ENCODE measurements around the gene HDHD5.
A peak's percentile ranks its signal among the peaks of the same experiment; 100 is the strongest.

The HDHD5 gene

DNA sequence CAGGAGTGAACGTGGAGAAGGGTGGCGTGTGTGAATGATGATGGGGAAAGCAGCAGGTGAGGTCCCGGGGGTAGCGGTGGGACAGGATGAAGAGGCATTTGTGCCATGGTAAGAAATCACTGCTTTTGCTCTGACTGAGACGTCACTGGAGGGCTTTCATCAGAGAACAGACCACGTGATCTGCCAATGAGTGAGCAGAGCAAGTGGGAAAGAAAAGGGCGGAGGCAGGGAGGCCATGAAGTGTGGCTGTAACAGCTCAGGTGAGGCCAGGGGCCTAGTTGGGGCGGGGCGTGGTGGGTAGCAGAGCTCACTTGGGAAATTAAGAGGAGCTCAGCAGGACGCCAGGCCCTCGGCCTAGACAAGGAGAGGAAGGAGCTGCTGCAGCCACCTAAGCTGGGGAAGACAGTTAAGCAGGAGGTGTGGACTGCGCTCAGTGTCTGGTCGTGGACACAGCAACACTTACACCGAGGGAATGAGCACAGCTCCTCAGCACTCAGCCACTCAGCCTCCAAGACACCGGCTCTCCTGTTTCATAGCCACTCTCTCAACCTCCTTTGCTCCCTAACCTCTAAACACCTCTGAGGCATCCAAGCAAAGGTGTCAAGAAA lies 23.8 kb downstream of the HDHD5 start:
- H3K4me2 ChIP-seq (ENCODE audit: low read length) = no peak overlapping the region
- H3K9ac ChIP-seq (ENCODE audit: low read depth, low read length) = no peak overlapping the region
- no peaks in the 10 kb centered on the region for H3K9me3 ChIP-seq (replicated peaks; ENCODE audit: low read length)
- H3K4me3 ChIP-seq (ENCODE audit: low read length) = no peak overlapping the region
- no peaks in the 10 kb centered on the region for H3K27me3 ChIP-seq (ENCODE audit: control insufficient read depth, insufficient read depth, low read length)
- no peaks in the 10 kb centered on the region for H3K4me1 ChIP-seq (ENCODE audit: control insufficient read depth, insufficient read depth, low read length)
- H3K36me3 ChIP-seq (ENCODE audit: insufficient read depth, low read length) = peaks cover 18% of the 10 kb centered on the region

DNA sequence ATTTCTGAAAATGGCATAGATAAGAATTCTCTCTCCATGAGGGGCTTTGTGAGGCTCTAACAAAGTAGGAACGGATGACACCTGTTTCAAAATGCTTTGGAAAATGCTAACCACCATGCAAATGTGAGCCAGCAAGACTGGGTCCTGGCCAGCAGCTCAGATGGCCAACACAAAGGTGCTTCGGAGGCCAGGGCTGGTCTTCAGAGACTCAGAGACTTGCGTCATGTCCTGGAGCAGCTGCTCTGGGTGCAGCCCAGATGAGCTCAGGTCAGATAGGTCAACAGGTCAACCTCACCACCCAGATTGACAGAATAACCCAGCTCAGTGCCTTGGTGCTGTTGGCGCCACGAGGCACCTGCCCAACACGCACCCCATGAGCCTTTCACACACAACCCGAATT lies 25.9 kb downstream of the HDHD5 start:
- H3K9me3 ChIP-seq (replicated peaks; ENCODE audit: low read length) = no peaks in the 10 kb centered on the region
- no peaks in the 10 kb centered on the region for H3K27me3 ChIP-seq (ENCODE audit: control insufficient read depth, insufficient read depth, low read length)
- H3K4me3 ChIP-seq (ENCODE audit: low read length) = no peak overlapping the region
- no peak overlapping the region for H3K4me2 ChIP-seq (ENCODE audit: low read length)
- H3K36me3 ChIP-seq (ENCODE audit: insufficient read depth, low read length) = peaks cover 7% of the 10 kb centered on the region
- H3K4me1 ChIP-seq (ENCODE audit: control insufficient read depth, insufficient read depth, low read length) = no peaks in the 10 kb centered on the region
- H3K9ac ChIP-seq (ENCODE audit: low read depth, low read length) = no peak overlapping the region

DNA sequence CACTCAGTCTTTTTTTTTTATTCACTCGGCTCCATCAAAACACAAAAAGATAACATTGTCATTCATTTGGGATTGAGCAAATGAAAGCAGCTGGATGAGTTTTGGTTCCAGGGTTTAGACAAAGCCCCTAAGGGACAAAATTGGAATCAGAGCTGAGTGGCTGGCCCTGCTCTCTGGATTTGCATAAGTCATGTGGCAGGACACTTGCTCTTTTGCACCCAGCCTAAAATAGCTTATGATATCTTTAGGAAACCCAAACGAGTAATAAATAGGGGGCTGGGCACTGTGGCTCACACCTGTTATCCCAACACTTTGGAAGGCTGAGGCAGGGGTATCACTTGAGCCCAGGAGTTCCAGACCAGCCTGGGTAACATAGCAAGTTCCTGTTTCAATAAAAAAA lies 27.0 kb downstream of the HDHD5 start:
- Histone ChIP-seq H3K4me2 (ENCODE audit: low read length) (no peak overlapping the region), H3K4me3 (ENCODE audit: low read length) (no peak overlapping the region), H3K9ac (ENCODE audit: low read depth, low read length) (no peak overlapping the region), H3K36me3 (ENCODE audit: insufficient read depth, low read length) (no peaks in the 10 kb centered on the region), H3K9me3 (replicated peaks; ENCODE audit: low read length) (no peaks in the 10 kb centered on the region), H3K4me1 (ENCODE audit: control insufficient read depth, insufficient read depth, low read length) (no peaks in the 10 kb centered on the region), H3K27me3 (ENCODE audit: control insufficient read depth, insufficient read depth, low read length) (no peaks in the 10 kb centered on the region)

DNA sequence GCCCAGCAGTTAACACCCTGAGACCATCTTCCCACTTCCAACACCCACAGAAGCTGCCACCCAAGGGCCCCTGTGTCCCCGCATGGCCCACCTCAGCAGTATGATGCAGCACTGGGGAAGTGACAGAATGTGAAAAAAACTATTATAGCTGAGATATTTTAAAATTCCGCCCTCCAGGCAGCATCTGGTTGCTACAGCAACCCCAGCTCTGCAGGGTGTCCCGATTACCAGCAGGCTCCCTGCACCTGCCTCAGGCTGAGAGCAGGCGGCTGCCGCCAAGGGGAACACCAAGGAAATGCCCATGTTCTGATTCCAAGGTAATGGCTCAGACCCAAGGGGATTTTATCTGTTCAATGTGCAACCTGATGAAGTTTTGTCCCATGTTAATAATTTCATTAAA lies 27.4 kb downstream of the HDHD5 start:
- Histone ChIP-seq H3K4me1 (ENCODE audit: control insufficient read depth, insufficient read depth, low read length) (no peaks in the 10 kb centered on the region), H3K36me3 (ENCODE audit: insufficient read depth, low read length) (no peaks in the 10 kb centered on the region), H3K4me2 (ENCODE audit: low read length) (no peak overlapping the region), H3K9me3 (replicated peaks; ENCODE audit: low read length) (no peaks in the 10 kb centered on the region), H3K4me3 (ENCODE audit: low read length) (no peak overlapping the region), H3K27me3 (ENCODE audit: control insufficient read depth, insufficient read depth, low read length) (no peaks in the 10 kb centered on the region), H3K9ac (ENCODE audit: low read depth, low read length) (no peak overlapping the region)

DNA sequence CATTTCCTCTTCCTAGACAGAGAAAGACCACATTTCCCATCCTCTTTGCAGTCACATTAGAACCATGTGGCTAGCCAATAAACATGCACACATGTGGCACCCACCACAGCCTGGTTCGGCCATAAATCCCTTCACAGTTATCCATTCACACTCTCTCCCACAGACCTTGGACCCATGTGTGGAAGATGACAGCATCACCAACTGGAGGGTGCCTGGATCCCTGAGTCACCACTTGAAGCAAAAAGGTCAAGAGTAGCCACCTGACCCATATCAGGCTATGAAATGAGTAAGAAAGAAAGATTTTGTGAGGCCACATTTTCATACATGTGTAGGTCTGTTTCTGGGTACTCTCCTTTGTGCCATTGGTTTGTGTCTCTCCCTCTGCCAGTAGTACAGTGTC lies 28.9 kb downstream of the HDHD5 start:
- Histone ChIP-seq H3K9ac (ENCODE audit: low read depth, low read length) (no peak overlapping the region), H3K9me3 (replicated peaks; ENCODE audit: low read length) (no peaks in the 10 kb centered on the region), H3K4me1 (ENCODE audit: control insufficient read depth, insufficient read depth, low read length) (no peaks in the 10 kb centered on the region), H3K36me3 (ENCODE audit: insufficient read depth, low read length) (no peaks in the 10 kb centered on the region), H3K4me3 (ENCODE audit: low read length) (no peak overlapping the region), H3K4me2 (ENCODE audit: low read length) (no peak overlapping the region), H3K27me3 (ENCODE audit: control insufficient read depth, insufficient read depth, low read length) (no peaks in the 10 kb centered on the region)

DNA sequence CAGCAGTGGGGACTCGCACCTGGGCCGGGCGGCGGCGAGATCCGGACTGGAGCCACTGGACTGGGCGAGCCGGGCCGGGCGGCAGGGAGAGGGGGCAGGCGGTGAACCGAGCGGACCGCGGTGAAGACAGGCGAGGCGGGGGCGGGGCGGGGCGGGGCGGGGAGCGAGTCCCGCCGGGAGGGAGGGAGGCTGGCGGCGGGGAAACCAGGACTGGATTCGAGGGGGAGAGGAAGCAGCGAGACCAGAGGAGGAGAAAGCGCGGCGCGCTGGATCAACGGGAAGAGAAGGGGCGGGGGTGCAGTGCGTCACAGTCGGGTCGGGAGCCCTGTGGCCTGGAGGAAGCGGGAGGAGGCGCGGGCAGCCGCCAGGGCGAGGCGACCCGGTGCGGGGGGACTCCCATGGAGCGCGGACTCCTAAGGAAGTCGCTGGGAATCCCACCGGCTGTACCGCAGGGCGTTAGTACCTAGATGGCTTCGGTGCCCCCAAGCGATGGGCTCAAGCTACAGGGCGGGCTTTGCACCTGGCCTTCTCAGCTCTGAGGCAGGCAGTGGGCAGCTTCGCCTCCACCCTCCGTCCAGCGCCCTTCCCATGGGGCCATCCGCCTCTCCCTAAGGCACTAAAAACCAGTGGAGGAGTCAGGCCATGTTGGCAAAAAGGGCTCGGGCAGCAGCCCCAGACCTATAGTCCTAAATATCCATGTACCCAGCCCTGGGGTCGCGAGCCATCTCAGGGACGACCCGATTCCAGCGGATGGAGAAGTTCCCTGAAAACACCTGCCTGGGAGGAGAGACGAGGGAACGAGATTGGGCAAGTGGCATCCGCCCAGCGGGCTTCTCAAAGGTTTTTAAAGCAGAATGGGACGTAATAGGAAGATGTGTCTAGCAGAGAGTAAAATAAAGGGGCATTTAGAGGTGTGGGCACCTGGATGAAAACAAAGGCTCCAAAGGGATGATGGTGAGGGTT lies 37.6 kb downstream of the HDHD5 start, which contains the start of gene TMEM121B:
Gene TMEM121B, minus strand, starts transcription at position 128 of the 963 bp plus-strand sequence. CDS start 233 bp downstream, outside the sequence.
- H3K9ac ChIP-seq (ENCODE audit: low read depth, low read length) = no peak within 1 kb of the TSS

DNA sequence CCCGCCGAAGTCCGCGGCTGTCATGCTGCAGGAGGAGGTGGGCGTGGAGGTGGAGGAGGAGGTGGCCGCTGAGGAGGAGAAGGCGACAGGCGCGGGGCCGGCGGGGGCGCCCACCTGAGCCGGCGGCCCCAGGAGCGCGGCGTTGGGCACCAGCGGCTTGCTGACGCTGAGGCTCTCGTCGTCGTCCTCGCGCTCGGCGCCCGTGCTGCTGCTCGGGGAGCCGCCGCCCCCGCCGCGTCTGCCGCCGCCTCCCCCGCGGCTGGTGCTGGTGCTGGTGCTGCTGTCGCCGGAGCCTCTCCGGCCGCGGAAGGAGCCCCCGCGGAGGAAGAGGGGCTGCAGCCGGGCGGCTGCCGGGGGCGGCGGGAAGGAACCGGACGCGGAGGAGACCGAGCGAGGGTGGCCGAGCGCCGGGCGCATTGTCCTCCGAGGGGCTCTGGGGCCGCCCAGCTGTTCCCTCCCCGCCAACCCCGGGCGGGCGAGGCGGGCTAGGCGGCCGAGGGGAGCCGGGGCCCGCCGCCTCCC lies 38.3 kb downstream of the HDHD5 start:
- peaks cover 37% of the 10 kb centered on the region for H3K27me3 ChIP-seq (ENCODE audit: control insufficient read depth, insufficient read depth, low read length)
- H3K9me3 ChIP-seq (replicated peaks; ENCODE audit: low read length) = no peaks in the 10 kb centered on the region
- H3K36me3 ChIP-seq (ENCODE audit: insufficient read depth, low read length) = no peaks in the 10 kb centered on the region
- peak overlapping the region; percentile 82 for H3K4me2 ChIP-seq (ENCODE audit: low read length)
- H3K4me3 ChIP-seq (ENCODE audit: low read length) = peak overlapping the region; percentile 66
- H3K4me1 ChIP-seq (ENCODE audit: control insufficient read depth, insufficient read depth, low read length) = peaks cover 4% of the 10 kb centered on the region
- H3K9ac ChIP-seq (ENCODE audit: low read depth, low read length) = no peak overlapping the region

More for the DNA sequence above, 37.6 kb downstream of the HDHD5 start, which contains the start of gene TMEM121B:
- Histone ChIP-seq H3K27me3 (ENCODE audit: control insufficient read depth, insufficient read depth, low read length) (peaks cover 36% of the 10 kb centered on the region), H3K4me1 (ENCODE audit: control insufficient read depth, insufficient read depth, low read length) (peaks cover 4% of the 10 kb centered on the region), H3K9me3 (replicated peaks; ENCODE audit: low read length) (no peaks in the 10 kb centered on the region), H3K4me2 (ENCODE audit: low read length) (peak within 1 kb of the TSS; percentile 82), H3K4me3 (ENCODE audit: low read length) (peak within 1 kb of the TSS; percentile 66), H3K36me3 (ENCODE audit: insufficient read depth, low read length) (no peaks in the 10 kb centered on the region)

DNA sequence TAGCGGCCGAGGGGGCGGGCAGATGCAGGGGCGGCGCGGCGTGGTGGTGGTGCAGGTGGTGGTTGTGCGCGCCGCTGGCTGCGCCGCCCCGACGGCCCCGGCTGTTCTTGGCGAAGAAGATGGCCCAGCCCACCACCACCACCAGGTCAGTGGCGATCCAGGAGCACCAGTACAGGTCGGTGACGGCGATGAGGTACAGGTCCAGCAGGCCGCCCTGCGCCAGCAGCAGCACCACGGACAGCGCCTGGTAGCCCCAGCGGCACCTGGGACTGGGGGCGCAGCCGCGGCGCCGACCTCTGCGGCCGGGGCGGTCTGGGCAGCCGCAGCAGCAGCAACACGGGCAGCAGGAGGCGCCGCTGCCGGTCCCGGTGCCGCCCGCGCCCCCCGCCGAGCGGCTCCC lies 38.8 kb downstream of the HDHD5 start:
- H3K9ac ChIP-seq (ENCODE audit: low read depth, low read length) = no peak overlapping the region
- H3K27me3 ChIP-seq (ENCODE audit: control insufficient read depth, insufficient read depth, low read length) = peaks cover 37% of the 10 kb centered on the region
- H3K4me1 ChIP-seq (ENCODE audit: control insufficient read depth, insufficient read depth, low read length) = peaks cover 4% of the 10 kb centered on the region
- H3K36me3 ChIP-seq (ENCODE audit: insufficient read depth, low read length) = no peaks in the 10 kb centered on the region
- no peaks in the 10 kb centered on the region for H3K9me3 ChIP-seq (replicated peaks; ENCODE audit: low read length)
- H3K4me2 ChIP-seq (ENCODE audit: low read length) = peak overlapping the region; percentile 82
- peak overlapping the region; percentile 66 for H3K4me3 ChIP-seq (ENCODE audit: low read length)

DNA sequence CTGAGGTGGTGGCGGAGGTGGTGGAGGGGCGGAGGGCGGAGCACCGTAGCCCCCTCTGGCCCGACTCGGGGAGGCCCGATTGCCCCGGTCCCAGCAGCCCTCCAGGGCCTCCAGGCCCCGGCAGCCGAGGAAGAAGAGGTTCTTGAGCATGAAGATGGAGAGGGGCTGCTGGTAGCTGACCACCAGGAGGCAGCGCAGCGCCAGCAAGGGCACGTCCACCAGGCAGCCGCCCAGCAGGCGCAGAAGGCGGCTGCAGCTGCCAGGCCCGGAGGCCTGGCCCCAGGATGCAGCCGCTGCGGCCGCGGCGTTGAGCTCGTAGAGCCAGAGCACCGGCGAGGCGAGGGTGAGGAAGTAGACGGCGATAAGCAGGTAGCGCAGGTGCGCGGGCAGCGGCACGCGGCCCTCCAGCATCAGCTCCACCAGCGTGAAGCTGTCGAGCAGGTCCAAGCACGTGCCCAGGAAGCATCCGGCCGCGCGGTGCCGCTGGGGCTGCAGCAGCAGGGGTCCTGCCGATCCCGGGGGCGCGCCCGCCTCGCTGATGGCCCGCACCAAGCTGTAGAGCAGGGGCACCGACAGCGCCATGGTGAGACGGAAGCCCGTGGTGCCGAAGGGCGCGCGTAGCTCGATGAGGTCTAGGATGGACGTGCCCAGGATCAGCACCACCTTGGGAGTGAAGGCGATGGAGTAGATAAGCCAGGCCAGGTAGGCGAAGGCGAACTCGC lies 39.4 kb downstream of the HDHD5 start:
- H3K27me3 ChIP-seq (ENCODE audit: control insufficient read depth, insufficient read depth, low read length) = peaks cover 37% of the 10 kb centered on the region

DNA sequence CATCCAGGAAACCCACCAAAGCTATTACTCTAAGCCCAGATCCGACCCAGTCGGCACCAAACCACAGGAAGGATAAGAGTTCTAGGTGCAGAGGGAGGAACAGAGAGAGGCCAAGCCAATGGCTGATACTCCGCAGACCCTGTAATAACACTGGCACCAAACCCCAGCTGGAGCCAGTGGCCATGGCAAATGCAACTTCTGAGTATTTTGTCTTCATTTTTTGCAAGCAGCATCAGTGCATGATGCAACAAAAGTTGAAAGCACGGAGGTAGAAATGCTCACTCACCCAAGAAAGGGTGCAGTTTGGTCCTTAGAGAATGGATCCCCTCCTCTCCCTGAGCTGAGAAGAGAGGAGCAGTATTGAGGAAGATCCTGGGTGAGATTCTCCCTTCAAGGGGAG lies 40.7 kb downstream of the HDHD5 start:
- Histone ChIP-seq H3K27me3 (ENCODE audit: control insufficient read depth, insufficient read depth, low read length) (peaks cover 37% of the 10 kb centered on the region), H3K4me2 (ENCODE audit: low read length) (no peak overlapping the region), H3K9me3 (replicated peaks; ENCODE audit: low read length) (no peaks in the 10 kb centered on the region), H3K36me3 (ENCODE audit: insufficient read depth, low read length) (no peaks in the 10 kb centered on the region), H3K9ac (ENCODE audit: low read depth, low read length) (no peak overlapping the region), H3K4me3 (ENCODE audit: low read length) (no peak overlapping the region), H3K4me1 (ENCODE audit: control insufficient read depth, insufficient read depth, low read length) (peaks cover 4% of the 10 kb centered on the region)

More for the DNA sequence above, 39.4 kb downstream of the HDHD5 start:
- Histone ChIP-seq H3K9me3 (replicated peaks; ENCODE audit: low read length) (no peaks in the 10 kb centered on the region), H3K4me3 (ENCODE audit: low read length) (no peak overlapping the region), H3K4me1 (ENCODE audit: control insufficient read depth, insufficient read depth, low read length) (peaks cover 4% of the 10 kb centered on the region), H3K4me2 (ENCODE audit: low read length) (no peak overlapping the region), H3K36me3 (ENCODE audit: insufficient read depth, low read length) (no peaks in the 10 kb centered on the region), H3K9ac (ENCODE audit: low read depth, low read length) (no peak overlapping the region)

DNA sequence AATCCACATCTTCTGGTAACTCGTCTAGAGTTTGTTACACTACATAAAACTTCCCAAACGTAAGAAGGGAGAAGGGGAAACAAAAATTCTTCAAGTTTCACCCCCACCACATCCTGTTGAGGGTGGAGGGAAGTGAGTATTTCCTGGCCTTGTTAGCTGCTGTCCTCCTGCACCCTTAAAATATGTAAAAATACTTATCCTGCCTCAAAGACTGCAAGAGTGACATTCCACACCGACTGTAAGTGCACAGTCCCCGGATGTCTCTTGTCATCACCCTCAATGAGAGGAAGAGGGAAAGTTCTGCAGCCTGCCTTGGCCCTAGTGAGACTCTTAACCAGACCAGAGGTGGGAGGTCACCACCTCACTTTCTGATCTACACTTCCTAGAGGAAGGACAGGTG lies 41.2 kb downstream of the HDHD5 start:
- Histone ChIP-seq H3K9me3 (replicated peaks; ENCODE audit: low read length) (no peaks in the 10 kb centered on the region), H3K4me1 (ENCODE audit: control insufficient read depth, insufficient read depth, low read length) (peaks cover 4% of the 10 kb centered on the region), H3K27me3 (ENCODE audit: control insufficient read depth, insufficient read depth, low read length) (peaks cover 37% of the 10 kb centered on the region), H3K4me3 (ENCODE audit: low read length) (no peak overlapping the region), H3K9ac (ENCODE audit: low read depth, low read length) (no peak overlapping the region), H3K36me3 (ENCODE audit: insufficient read depth, low read length) (no peaks in the 10 kb centered on the region), H3K4me2 (ENCODE audit: low read length) (no peak overlapping the region)
